Subcutaneous adipose tissue (tissue), 4 donors: Measurements from ENCODE around the gene JAZF1. TPM values are rescaled to one million over a fixed set of nuclear protein-coding genes. Genes with fewer than 3 reads are reported as not detected.

Experiments
- total RNA-seq, 4 donors: library from RNA; depleted of rRNA; stranded (reverse); fragments of >200 nt; gene quantifications; one replicate each; pipeline ENCODE4 v1.1.0, GENCODE V29; 2016
- TF ChIP-seq, protein P1 (sequence below): fragments of 450-650 bp; IDR thresholded peaks from one replicate; pipeline ENCODE4 v1.5.1; 2016; ENCODE audit warnings: low read depth, mild to moderate bottlenecking, control low read depth, antibody characterized with exemption, moderate library complexity

Gene JAZF1
- total RNA-seq, 4 donors from 2014 or later = 12.6 to 35.9 (median 23.2) TPM

DNA sequence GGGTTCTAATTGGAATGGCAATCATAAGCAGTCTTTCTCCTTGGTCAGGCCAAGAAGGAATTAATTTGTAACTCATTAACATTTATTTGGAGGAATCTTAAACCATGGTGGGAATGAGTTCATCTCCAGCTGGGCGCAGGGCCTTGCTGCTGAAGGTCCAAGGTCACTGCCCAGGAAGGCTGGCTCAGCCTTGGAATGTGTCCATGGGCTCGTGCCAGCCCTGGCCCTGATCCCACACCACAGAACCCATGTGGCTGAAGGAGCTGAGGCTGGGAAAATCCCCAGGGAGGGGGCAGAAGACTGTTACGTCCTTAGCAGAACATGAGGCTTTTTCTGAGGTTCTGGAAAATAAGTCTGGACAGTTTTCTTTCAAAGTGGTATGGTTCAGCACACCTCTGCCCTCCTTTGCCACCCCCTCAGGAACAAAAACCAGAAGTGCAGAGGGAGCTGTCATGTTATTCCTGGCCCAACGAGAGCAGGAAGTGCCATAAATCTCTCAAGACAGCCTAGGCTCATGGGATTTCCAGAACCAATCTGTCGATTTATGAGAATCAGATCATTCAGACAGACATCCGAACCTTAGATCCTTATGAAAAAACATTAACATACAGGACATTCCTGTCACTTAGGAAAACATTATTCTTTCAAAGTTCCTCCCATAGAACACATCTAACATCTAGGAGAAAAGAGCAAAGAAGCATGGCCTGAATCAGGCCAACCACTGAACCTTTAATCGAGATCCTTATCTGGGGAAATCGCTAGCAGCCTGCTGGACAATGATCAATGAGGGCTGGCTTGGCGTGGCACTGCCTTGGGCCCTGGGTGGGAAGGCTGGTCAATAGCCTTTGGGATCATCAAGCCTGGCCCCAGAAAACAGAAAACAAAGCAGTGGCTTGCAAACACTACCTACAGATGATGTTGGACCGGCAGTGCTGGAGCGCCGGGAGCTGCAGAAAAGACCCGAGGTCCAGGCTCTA lies 306.3 kb downstream of the JAZF1 start:
- TF ChIP-seq, protein P1, sequence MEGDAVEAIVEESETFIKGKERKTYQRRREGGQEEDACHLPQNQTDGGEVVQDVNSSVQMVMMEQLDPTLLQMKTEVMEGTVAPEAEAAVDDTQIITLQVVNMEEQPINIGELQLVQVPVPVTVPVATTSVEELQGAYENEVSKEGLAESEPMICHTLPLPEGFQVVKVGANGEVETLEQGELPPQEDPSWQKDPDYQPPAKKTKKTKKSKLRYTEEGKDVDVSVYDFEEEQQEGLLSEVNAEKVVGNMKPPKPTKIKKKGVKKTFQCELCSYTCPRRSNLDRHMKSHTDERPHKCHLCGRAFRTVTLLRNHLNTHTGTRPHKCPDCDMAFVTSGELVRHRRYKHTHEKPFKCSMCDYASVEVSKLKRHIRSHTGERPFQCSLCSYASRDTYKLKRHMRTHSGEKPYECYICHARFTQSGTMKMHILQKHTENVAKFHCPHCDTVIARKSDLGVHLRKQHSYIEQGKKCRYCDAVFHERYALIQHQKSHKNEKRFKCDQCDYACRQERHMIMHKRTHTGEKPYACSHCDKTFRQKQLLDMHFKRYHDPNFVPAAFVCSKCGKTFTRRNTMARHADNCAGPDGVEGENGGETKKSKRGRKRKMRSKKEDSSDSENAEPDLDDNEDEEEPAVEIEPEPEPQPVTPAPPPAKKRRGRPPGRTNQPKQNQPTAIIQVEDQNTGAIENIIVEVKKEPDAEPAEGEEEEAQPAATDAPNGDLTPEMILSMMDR = no peak

DNA sequence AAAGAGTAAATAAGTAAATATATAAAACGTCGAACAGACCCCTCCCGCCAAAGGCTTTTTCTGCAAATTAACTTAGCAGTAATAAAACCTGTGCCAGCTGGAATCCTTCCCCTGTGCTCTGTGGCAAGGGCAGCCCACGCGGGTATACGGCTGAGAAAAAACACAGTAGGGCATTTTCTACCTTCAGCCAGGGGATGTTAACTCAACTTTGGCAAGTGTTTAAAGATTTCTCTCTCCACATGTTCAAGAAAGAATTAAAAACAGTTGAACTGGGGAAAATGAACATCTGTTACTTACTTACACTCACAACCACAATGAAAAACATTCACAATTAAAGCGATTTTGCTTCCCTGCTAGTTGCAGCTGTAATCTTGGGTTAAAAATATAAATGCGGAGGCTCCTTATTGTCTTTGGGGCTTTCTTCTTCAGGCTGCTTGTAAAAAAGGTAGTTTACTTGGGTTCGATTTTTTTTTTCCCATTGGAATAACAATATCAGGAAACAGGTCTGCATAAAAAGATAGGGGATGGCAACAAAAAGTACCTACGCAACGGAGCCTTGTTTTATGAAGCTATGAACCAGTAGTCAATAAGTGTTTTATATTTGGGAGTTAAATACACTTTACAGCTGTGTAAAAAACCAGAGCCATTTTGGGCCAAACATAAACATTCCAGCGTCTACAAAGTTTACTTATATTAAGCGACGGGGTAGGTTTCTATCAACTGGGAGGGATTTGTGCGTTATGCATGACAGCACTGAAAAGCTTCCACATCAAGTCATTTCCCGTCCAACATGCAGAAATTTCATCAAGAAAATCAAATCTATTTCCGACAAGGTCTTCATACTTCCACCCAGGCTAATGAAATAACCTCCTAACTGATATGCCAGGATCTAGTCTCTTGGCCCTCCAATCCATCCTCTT lies 308.0 kb downstream of the JAZF1 start:
- TF ChIP-seq, protein P1 = no peak

DNA sequence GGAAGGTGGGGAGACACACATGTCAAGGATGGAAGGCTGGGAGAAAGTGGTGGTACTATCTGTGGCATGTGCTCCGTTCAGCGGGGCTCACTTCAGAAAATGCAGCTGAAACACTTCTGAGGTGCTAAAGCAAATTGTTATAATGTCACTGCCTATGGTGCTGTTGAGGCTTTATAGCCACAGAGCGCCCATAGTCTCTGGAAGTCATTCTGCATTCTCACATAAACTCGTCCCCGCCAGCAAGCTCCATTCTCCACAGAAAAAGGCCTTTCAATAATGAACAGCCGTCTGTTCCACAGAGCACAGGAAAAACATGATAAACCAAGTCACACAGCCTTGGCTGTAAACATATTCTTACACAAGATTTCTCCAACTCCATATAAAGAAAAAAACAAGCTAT lies 308.7 kb downstream of the JAZF1 start:
- TF ChIP-seq, protein P1 = no peak

DNA sequence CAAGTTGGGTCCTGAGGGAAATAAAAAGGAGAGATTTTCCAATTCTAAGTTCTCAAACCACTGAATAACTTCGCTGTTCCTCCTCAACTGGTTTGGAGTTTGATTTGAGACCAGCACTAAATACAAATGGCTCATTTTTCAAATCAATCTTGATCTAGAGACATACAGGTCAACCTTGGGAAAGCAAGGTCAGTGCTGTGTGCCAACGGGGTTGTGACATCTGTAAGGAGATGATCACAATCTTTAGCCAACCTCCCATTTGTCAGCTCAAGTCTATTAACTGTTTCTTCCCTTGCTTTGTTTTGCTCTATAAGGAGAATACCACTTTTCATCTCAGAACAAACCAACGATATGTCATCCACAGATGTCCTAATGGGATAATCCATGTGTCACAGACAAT lies 309.5 kb downstream of the JAZF1 start:
- TF ChIP-seq, protein P1 = no peak

DNA sequence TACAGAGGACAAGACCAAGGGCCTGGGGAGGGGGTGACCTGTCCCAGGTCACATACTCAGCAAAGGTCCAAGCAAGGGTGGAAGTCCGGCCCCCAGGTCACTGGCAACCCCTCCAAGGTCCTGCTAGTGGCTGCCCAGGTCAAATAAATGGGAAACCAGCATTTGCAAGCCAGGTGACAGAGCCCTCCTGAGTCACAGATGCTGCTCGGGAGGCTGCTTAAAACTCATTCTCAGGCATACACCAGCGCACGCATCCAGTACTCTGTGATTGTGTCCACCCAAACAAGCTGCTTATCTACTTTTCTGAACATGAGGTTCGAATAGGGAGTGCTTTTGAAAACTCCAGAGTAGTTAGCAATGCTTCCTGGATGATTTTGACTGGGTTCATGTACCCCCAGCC lies 310.0 kb downstream of the JAZF1 start:
- TF ChIP-seq, protein P1 = no peak

DNA sequence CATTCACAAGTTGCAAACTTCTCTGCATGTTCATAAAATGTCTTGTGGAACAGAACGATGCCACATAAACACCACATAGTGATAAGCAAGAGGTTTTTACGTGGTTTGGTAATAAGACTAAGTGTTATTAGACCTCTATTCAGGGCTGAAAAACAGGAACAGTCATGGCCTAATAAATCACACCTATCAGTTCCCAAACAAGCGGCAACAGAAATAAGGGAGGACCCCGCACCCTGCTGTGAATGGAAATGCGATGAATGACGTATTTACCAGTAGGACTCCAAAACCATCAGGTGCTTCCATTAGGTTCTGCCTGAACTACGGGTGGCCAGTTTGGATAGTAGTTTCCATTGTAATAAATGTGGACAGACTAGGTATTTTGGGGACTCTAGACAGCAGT lies 311.5 kb downstream of the JAZF1 start:
- TF ChIP-seq, protein P1 = no peak

DNA sequence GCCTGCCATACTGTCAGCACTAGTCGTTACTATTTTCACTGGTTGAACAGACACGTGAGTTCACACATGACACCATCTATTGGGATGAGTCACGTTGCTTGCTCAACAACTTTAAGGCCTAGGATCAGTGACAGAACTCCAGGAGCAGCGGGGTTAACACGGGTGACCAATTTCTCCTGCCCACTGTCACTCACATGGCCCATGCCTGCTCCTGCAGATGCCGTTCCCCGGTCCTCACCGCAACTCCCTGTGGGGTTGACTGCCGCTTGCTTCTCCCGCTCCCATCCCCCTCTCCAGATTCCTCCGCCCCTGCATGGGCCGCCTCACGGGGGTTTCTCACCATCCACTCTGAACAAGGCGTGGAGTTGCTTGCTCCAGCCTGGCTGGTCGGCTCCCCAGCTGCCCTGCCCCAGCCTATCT lies 312.5 kb downstream of the JAZF1 start:
- TF ChIP-seq, protein P1 = no peak
